ENCODE data around the gene SORCS2. TPM values are rescaled to one million over a fixed set of nuclear protein-coding genes. Genes with fewer than 3 reads are reported as not detected.
"Not testable (repeated sequence)": the region's sequence is repeated elsewhere in the genome, so short reads cannot be mapped to it uniquely, and the experiment has no call there.

SORCS2 gene
- total RNA-seq, 2 donors from 2014 or later = 0.68 to 0.92 TPM

DNA sequence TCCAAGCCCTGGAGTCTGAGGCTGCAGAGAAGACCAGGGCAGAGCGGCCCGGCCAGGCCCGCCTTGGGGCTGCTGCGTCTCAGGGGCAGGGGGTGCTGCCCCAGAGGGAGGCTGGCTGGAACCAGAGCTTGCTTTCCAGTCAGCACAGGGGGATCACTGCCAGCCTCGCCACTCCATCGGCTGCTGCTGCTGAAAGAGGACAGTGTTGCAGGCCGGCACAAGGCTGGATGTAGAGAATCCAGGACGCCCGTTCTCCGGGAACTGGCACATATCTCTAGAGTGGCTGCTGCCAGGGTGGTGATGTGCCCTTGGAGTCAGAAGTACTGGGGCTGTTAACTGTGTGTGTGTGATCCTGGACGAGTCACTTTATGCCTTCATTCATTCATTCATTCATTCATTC is 31.9 kb upstream of the SORCS2 start:
- Histone ChIP-seq H3K9me3 (no peaks in the 10 kb centered on the region), H3K27ac (no peak overlapping the region), H3K4me1 (ENCODE audit: control insufficient read depth in 1 of 2, low read depth in 2 of 2) (peaks cover 0 to 12% of the 10 kb centered on the region in 2 donors), H3K36me3 (no peaks in the 10 kb centered on the region), H3K4me3 (no peak overlapping the region), H3K27me3 (replicated peaks; ENCODE audit: insufficient read depth) (no peaks in the 10 kb centered on the region)
- no peak for TF ChIP-seq CTCF (IDR thresholded peaks at IDR 0.05)
- ATAC-seq (ENCODE audit: insufficient number of reproducible peaks, low FRiP score, low read depth) = no peak
- no peak for DNase-seq (ENCODE audit: low spot score)

DNA sequence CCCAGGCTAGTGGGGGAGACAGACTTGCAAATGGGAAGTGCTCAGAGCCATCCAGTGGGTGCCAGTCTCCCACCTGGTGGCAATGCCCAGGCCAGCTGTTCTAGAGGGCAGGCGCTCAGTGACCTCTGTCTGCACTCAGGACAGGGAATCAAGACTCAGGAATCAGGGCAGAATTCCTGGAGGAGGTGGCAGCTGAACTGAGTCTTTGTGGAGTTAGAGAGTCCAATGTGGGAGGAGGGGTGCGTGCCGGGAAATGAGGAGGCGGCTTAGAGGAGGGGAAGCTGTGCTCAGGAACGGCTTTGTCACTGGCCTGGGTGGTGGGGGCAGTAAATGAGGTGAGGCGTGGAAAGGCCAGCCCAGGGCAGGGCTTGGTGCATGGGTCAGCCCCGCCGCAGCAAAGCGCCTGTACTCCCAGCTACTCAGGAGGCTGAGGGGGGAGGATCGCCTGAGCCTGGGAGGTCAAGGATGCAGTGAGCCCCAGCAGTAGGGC is 31.3 kb upstream of the SORCS2 start:
- H3K9me3 ChIP-seq = no peaks in the 10 kb centered on the region
- DNase-seq (ENCODE audit: low spot score) (no peak), ATAC-seq (ENCODE audit: insufficient number of reproducible peaks, low FRiP score, low read depth) (no peak)
- H3K4me1 ChIP-seq (ENCODE audit: control insufficient read depth in 1 of 2, low read depth in 2 of 2) = peaks cover 0 to 12% of the 10 kb centered on the region in 2 donors
- no peaks in the 10 kb centered on the region for H3K36me3 ChIP-seq
- TF ChIP-seq CTCF (IDR thresholded peaks at IDR 0.05) = no peak
- H3K27me3 ChIP-seq (replicated peaks; ENCODE audit: insufficient read depth) = no peaks in the 10 kb centered on the region
- no peak overlapping the region for H3K4me3 ChIP-seq
- no peak overlapping the region for H3K27ac ChIP-seq

DNA sequence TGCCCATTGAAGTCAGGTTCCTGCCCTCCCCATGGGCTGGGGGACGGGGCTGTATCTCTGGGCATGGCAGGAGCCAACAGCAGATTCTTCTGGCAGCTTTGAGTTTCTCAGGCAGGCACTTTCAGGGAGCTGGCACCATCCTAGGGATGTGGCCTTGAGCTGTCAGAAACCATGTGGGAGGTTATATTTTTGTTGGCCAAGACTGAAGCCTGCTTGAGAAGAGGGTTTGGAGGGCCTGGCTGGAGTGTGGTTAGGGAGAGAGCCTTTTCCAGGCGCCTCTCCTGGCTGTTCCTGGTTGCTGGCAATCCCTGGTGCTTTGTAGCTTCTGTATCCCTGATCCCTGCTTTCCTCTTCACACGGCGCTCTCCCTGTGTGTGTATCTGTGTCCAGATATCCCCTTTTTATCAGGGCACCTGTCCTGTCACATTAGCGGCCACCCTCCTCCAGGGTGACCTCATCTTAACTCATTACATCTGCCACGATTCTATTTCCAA is 30.6 kb upstream of the SORCS2 start:
- H3K27me3 ChIP-seq (replicated peaks; ENCODE audit: insufficient read depth) = no peaks in the 10 kb centered on the region
- peaks cover 0 to 12% of the 10 kb centered on the region in 2 donors for H3K4me1 ChIP-seq (ENCODE audit: control insufficient read depth in 1 of 2, low read depth in 2 of 2)
- no peaks in the 10 kb centered on the region for H3K36me3 ChIP-seq
- H3K4me3 ChIP-seq = no peak overlapping the region
- no peaks in the 10 kb centered on the region for H3K9me3 ChIP-seq
- no peak for DNase-seq (ENCODE audit: low spot score)
- H3K27ac ChIP-seq = no peak overlapping the region
- no peak for TF ChIP-seq CTCF (IDR thresholded peaks at IDR 0.05)
- ATAC-seq (ENCODE audit: insufficient number of reproducible peaks, low FRiP score, low read depth) = no peak

GRCh38 chr4:7165056-7165873 is 27.1 kb upstream of the SORCS2 start:
- DNase-seq (ENCODE audit: low spot score); H3K4me3 ChIP-seq; H3K27ac ChIP-seq; ATAC-seq (ENCODE audit: insufficient number of reproducible peaks, low FRiP score, low read depth); H3K36me3 ChIP-seq; H3K27me3 ChIP-seq (replicated peaks; ENCODE audit: insufficient read depth); H3K9me3 ChIP-seq: not testable (repeated sequence)
- peaks cover 0 to 12% of the 10 kb centered on the region in 2 donors for H3K4me1 ChIP-seq (ENCODE audit: control insufficient read depth in 1 of 2, low read depth in 2 of 2)

DNA sequence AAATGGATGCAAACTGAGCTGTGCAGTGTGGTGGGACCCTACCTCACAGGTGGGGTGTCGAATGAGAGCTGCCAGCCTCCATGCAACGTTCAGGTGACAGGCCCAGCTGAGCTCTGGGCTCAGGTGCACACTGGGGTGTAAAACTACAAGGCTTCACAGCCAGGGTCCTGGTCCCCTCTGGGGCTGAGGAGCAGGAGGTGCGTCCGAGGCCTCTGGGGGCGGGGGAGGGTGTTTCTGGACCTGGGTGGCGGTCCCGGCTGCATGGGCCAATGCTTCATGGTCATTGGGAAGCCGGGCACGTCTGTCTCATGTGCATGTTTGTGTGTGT is 26.5 kb upstream of the SORCS2 start:
- DNase-seq (ENCODE audit: low spot score) (no peak), ATAC-seq (ENCODE audit: insufficient number of reproducible peaks, low FRiP score, low read depth) (no peak)
- Histone ChIP-seq H3K4me1 (ENCODE audit: control insufficient read depth in 1 of 2, low read depth in 2 of 2) (peaks cover 0 to 12% of the 10 kb centered on the region in 2 donors), H3K27ac (no peak overlapping the region), H3K27me3 (replicated peaks; ENCODE audit: insufficient read depth) (no peaks in the 10 kb centered on the region), H3K9me3 (no peaks in the 10 kb centered on the region), H3K36me3 (no peaks in the 10 kb centered on the region), H3K4me3 (no peak overlapping the region)
- no peak for TF ChIP-seq CTCF (IDR thresholded peaks at IDR 0.05)
